PC-3 (cell line): Measurements from ENCODE around the gene LIN52. TPM values are rescaled to one million over a fixed set of nuclear protein-coding genes. Genes with fewer than 3 reads are reported as not detected.

Experiments
- ATAC-seq: fragments of 200-7000 bp; cut with Tn5 transposase; 2 replicates; pipeline ENCODE4 v1.9.1; 2020; ENCODE audit warnings: mild to moderate bottlenecking, moderate library complexity
- BruUV-seq: library from RNA; stranded (reverse); fragments of 400-500 nt; replicated peaks from 2 replicates; lab custom pipeline; 2021; lab: Mats Ljungman, UMichigan
- CTCF ChIA-PET: fragments of 300-600 bp; sonication (Branson Sonifier 250); formaldehyde crosslinking; loops from one replicate; lab custom pipeline; 2022; ENCODE audit warnings: antibody characterized with exemption; lab: Charles Lee
- POLR2A ChIA-PET: fragments of 300-600 bp; sonication (Branson Sonifier 250); formaldehyde crosslinking; loops from one replicate; lab custom pipeline; 2022; ENCODE audit warnings: antibody characterized with exemption; ENCODE audit not compliant: unreplicated experiment; lab: Charles Lee
- DNase-seq: peaks from one replicate; pipeline ENCODE4 v3.0.0-alpha.2; 2015
- H2AFZ ChIP-seq: fragments of 300-600 bp; sonication (generic); 2 replicates; pipeline ENCODE4 v1.6.0; 2016; ENCODE audit warnings: antibody characterized with exemption, low read length
- H3F3A ChIP-seq: fragments of 300-600 bp; sonication (generic); one replicate; pipeline ENCODE4 v1.6.0; 2017; ENCODE audit warnings: antibody characterized with exemption, low read length, control low read depth, mild to moderate bottlenecking; ENCODE audit not compliant: unreplicated experiment
- H3K27ac ChIP-seq: fragments of 300-600 bp; sonication (generic); 2 replicates; pipeline ENCODE4 v1.5.1; 2016; ENCODE audit warnings: mild to moderate bottlenecking, low read length
- H3K27me3 ChIP-seq: fragments of 300-600 bp; sonication (generic); 2 replicates; pipeline ENCODE4 v1.6.1; 2016; ENCODE audit warnings: low read length, mixed read lengths
- H3K36me3 ChIP-seq: fragments of 300-600 bp; sonication (generic); 2 replicates; pipeline ENCODE4 v1.6.1; 2016; ENCODE audit warnings: low read depth, mixed run types, low read length, mixed read lengths
- H3K4me1 ChIP-seq: fragments of 300-600 bp; sonication (generic); 2 replicates; pipeline ENCODE4 v1.5.1; 2016; ENCODE audit warnings: low read length; ENCODE audit not compliant: insufficient read depth
- H3K4me2 ChIP-seq: fragments of 300-600 bp; sonication (generic); 2 replicates; pipeline ENCODE4 v1.6.0; 2016; ENCODE audit warnings: low read length
- H3K4me3 ChIP-seq: fragments of 300-600 bp; sonication (generic); 2 replicates; pipeline ENCODE4 v1.5.1; 2016; ENCODE audit warnings: mild to moderate bottlenecking, low read length, mixed read lengths
- H3K79me2 ChIP-seq: fragments of 300-600 bp; sonication (generic); 2 replicates; pipeline ENCODE4 v1.6.1; 2017; ENCODE audit warnings: low read length, mixed read lengths
- H3K9ac ChIP-seq: fragments of 300-600 bp; sonication (generic); 2 replicates; pipeline ENCODE4 v1.6.0; 2016; ENCODE audit warnings: mild to moderate bottlenecking, low read length
- H3K9me2 ChIP-seq: fragments of 300-600 bp; sonication (generic); replicated peaks from 2 replicates; pipeline ENCODE4 v1.6.1; 2016; ENCODE audit warnings: mixed run types, low read length, mixed read lengths
- H3K9me3 ChIP-seq: fragments of 300-600 bp; sonication (generic); 2 replicates; pipeline ENCODE4 v1.6.1; 2016; ENCODE audit warnings: low read length, mixed read lengths
- H4K20me1 ChIP-seq: fragments of 300-600 bp; sonication (generic); 2 replicates; pipeline ENCODE4 v1.6.1; 2016; ENCODE audit warnings: low read length, mixed read lengths
- CTCF ChIP-seq: fragments of 300-600 bp; sonication (generic); conservative IDR thresholded peaks from 2 replicates; pipeline ENCODE4 v1.5.1; 2017; ENCODE audit warnings: antibody characterized with exemption, low read depth, mild to moderate bottlenecking, low read length
- EZH2 ChIP-seq: fragments of 300-600 bp; sonication (generic); IDR thresholded peaks from one replicate; pipeline ENCODE4 v1.6.1; 2017; ENCODE audit warnings: antibody characterized with exemption, mild to moderate bottlenecking, low read length; ENCODE audit not compliant: unreplicated experiment
- EZH2phosphoT487 ChIP-seq: fragments of 300-600 bp; sonication (generic); IDR thresholded peaks from 2 replicates; pipeline ENCODE4 v1.6.1; 2018; ENCODE audit warnings: mild to moderate bottlenecking, antibody characterized with exemption, low read length, borderline replicate concordance
- intact Hi-C: fragments of 100-400 bp; cut with micrococcal nuclease; formaldehyde crosslinking; loops from 2 replicates; pipeline ENCODE4 v1.9.0; 2023
- total RNA-seq: library from RNA; depleted of rRNA; stranded (reverse); fragments of >200 nt; gene quantifications from 2 replicates; pipeline ENCODE4 v1.2.3, GENCODE V29; 2014

Gene LIN52
- total RNA-seq, 1 experiment from 2014 or later, result 8.4 TPM

- ChIA-PET CTCF (no interaction called here), POLR2A (no interaction called here)
- Histone ChIP-seq H3K36me3 (no peaks in the 10 kb centered on the region), H2AFZ (no peak overlapping the region), H3K4me1 (peaks cover 3% of the 10 kb centered on the region; the same call in 1 of the 2 replicates), H3K79me2 (no peaks in the 10 kb centered on the region), H3F3A (no peaks in the 10 kb centered on the region), H4K20me1 (no peaks in the 10 kb centered on the region), H3K4me2 (no peak overlapping the region), H3K27me3 (no peaks in the 10 kb centered on the region), H3K9me3 (no peaks in the 10 kb centered on the region), H3K9ac (no peak overlapping the region), H3K9me2 (no peaks in the 10 kb centered on the region), H3K4me3 (no peak overlapping the region), H3K27ac (no peak overlapping the region)
- no peak for TF ChIP-seq CTCF
- no TSS peak for BruUV-seq
- no peak for ATAC-seq
- intact Hi-C loops, result no loop called here
- no peak for DNase-seq
Measured at GRCh38 chr14:74218462-74218861, 133.7 kb downstream of the LIN52 start.

GRCh38 chr14:74219277-74220205 lies 134.8 kb downstream of the LIN52 start:
- Histone ChIP-seq H3K4me2 (no peak overlapping the region), H3K79me2 (no peaks in the 10 kb centered on the region), H3K9ac (no peak overlapping the region), H3K36me3 (no peaks in the 10 kb centered on the region), H3K4me1 (peaks cover 3% of the 10 kb centered on the region; the same call in 1 of the 2 replicates), H2AFZ (no peak overlapping the region), H3K4me3 (no peak overlapping the region), H3F3A (no peaks in the 10 kb centered on the region), H3K27me3 (no peaks in the 10 kb centered on the region), H3K9me2 (no peaks in the 10 kb centered on the region), H4K20me1 (no peaks in the 10 kb centered on the region), H3K9me3 (no peaks in the 10 kb centered on the region), H3K27ac (no peak overlapping the region)
- DNase-seq (no peak), ATAC-seq (no peak)
- intact Hi-C loops, result no loop called here
- BruUV-seq, result no TSS peak
- POLR2A ChIA-PET, result no interaction called here
- CTCF ChIA-PET, result interaction anchor here (0.6 kb wide), 1 partner anchor 412 kb away, joined by 6 read pairs; no protein-coding TSS in a partner anchor
- TF ChIP-seq EZH2phosphoT487, result no peak
- no peak for TF ChIP-seq CTCF
- no peak for TF ChIP-seq EZH2

DNA sequence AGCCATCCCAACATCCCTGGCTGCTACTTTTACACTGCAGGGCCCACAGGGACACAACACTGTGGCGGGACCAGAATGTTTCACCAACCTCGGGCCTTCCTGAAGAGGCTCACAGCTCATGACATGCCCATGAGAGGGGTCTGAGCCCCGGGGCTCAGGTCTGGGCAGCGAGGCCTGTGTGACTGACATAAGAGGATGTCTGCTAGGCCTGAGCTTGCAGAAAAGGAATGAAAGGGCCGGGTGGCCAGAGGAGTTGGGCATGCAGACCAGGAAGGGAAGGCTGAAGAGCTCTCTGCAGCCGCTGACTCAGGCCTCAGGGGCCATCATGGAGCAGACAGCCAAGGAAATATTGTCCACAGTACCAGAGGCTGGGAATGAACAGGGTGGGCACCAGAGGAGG lies 136.2 kb downstream of the LIN52 start:
- DNase-seq, result no peak
- Histone ChIP-seq H3K79me2 (no peaks in the 10 kb centered on the region), H3K4me2 (no peak overlapping the region), H3K27ac (no peak overlapping the region), H3K4me1 (peaks cover 3% of the 10 kb centered on the region; the same call in 1 of the 2 replicates), H3K36me3 (no peaks in the 10 kb centered on the region), H3K9me2 (no peaks in the 10 kb centered on the region), H2AFZ (no peak overlapping the region), H3F3A (no peaks in the 10 kb centered on the region), H3K9me3 (no peaks in the 10 kb centered on the region), H3K9ac (no peak overlapping the region), H3K27me3 (no peaks in the 10 kb centered on the region), H3K4me3 (no peak overlapping the region), H4K20me1 (no peaks in the 10 kb centered on the region)
- no TSS peak for BruUV-seq
- intact Hi-C loops, result no loop called here
- no peak for TF ChIP-seq EZH2
- POLR2A ChIA-PET, result no interaction called here
- ATAC-seq, result no peak
- CTCF ChIA-PET, result no interaction called here
